HEK293 (cell line): ENCODE results near the gene PIP5KL1.

ENCODE experiments used
- CTCF ChIP-seq: fragments of 450-650 bp; formaldehyde crosslinking; IDR thresholded peaks from 2 replicates; pipeline ENCODE4 v1.5.1; 2016; ENCODE audit warnings: missing biosample characterization, missing genetic modification characterization
- ELK4 ChIP-seq: IDR thresholded peaks from 2 replicates; pipeline ENCODE4 v1.6.1; 2011; ENCODE audit warnings: mild to moderate bottlenecking, low read depth, low read length, borderline replicate concordance
- HIC1 ChIP-seq: fragments of 450-650 bp; formaldehyde crosslinking; IDR thresholded peaks from 2 replicates; pipeline ENCODE4 v1.5.1; 2016; ENCODE audit warnings: missing biosample characterization, missing genetic modification characterization
- IKZF3 ChIP-seq: fragments of 450-650 bp; IDR thresholded peaks from 2 replicates; pipeline ENCODE4 v1.5.0; 2018; ENCODE audit warnings: missing biosample characterization, mild to moderate bottlenecking, missing genetic modification characterization, moderate library complexity
- KLF16 ChIP-seq: fragments of 450-650 bp; formaldehyde crosslinking; IDR thresholded peaks from 2 replicates; pipeline ENCODE4 v1.5.1; 2017; ENCODE audit warnings: missing biosample characterization, missing genetic modification characterization
- KLF7 ChIP-seq: fragments of 450-650 bp; formaldehyde crosslinking; IDR thresholded peaks from 2 replicates; pipeline ENCODE4 v1.5.1; 2016; ENCODE audit warnings: missing biosample characterization, missing genetic modification characterization, borderline replicate concordance
- MZF1 ChIP-seq: fragments of 450-650 bp; formaldehyde crosslinking; IDR thresholded peaks from 2 replicates; pipeline ENCODE4 v1.5.1; 2017; ENCODE audit warnings: missing biosample characterization, missing genetic modification characterization, borderline replicate concordance
- PATZ1 ChIP-seq: fragments of 450-650 bp; formaldehyde crosslinking; IDR thresholded peaks from 2 replicates; pipeline ENCODE4 v1.5.1; 2016; ENCODE audit warnings: missing biosample characterization, missing genetic modification characterization
- PRDM10 ChIP-seq: fragments of 450-650 bp; formaldehyde crosslinking; IDR thresholded peaks from 2 replicates; pipeline ENCODE4 v1.5.1; 2016; ENCODE audit warnings: missing biosample characterization, missing genetic modification characterization
- SP7 ChIP-seq: fragments of 450-650 bp; formaldehyde crosslinking; IDR thresholded peaks from 2 replicates; pipeline ENCODE4 v1.5.1; 2016; ENCODE audit warnings: missing biosample characterization, missing genetic modification characterization
- ZBTB11 ChIP-seq: fragments of 450-650 bp; formaldehyde crosslinking; conservative IDR thresholded peaks from 2 replicates; pipeline ENCODE4 v1.5.1; 2016; ENCODE audit warnings: low read depth, missing biosample characterization, missing genetic modification characterization
- ZBTB48 ChIP-seq: fragments of 450-650 bp; formaldehyde crosslinking; IDR thresholded peaks from 2 replicates; pipeline ENCODE4 v1.5.1; 2016; ENCODE audit warnings: missing biosample characterization, missing genetic modification characterization
- ZFHX2 ChIP-seq: fragments of 450-650 bp; formaldehyde crosslinking; conservative IDR thresholded peaks from 2 replicates; pipeline ENCODE4 v1.5.1; 2016; ENCODE audit warnings: missing biosample characterization, missing genetic modification characterization
- ZNF146 ChIP-seq: fragments of 450-650 bp; formaldehyde crosslinking; IDR thresholded peaks from 2 replicates; pipeline ENCODE4 v1.5.1; 2016; ENCODE audit warnings: missing biosample characterization, missing genetic modification characterization
- ZNF16 ChIP-seq: fragments of 450-650 bp; formaldehyde crosslinking; IDR thresholded peaks from 2 replicates; pipeline ENCODE4 v1.5.1; 2016; ENCODE audit warnings: low read depth, missing biosample characterization, missing genetic modification characterization
- ZNF248 ChIP-seq: fragments of 450-650 bp; formaldehyde crosslinking; IDR thresholded peaks from 2 replicates; pipeline ENCODE4 v1.5.1; 2017; ENCODE audit warnings: missing biosample characterization, missing genetic modification characterization
- ZNF398 ChIP-seq: fragments of 450-650 bp; formaldehyde crosslinking; IDR thresholded peaks from 2 replicates; pipeline ENCODE4 v1.5.1; 2017; ENCODE audit warnings: missing biosample characterization, missing genetic modification characterization
- ZNF544 ChIP-seq: fragments of 450-650 bp; formaldehyde crosslinking; IDR thresholded peaks from 2 replicates; pipeline ENCODE4 v1.5.0; 2017; ENCODE audit warnings: missing biosample characterization, missing genetic modification characterization
- ZNF626 ChIP-seq: fragments of 450-650 bp; sonication (Bioruptor Pico); formaldehyde crosslinking; IDR thresholded peaks from 2 replicates; pipeline ENCODE4 v1.5.1; 2018; ENCODE audit warnings: missing biosample characterization, missing genetic modification characterization, inconsistent platforms
- ZNF629 ChIP-seq: fragments of 450-650 bp; formaldehyde crosslinking; IDR thresholded peaks from 2 replicates; pipeline ENCODE4 v1.5.1; 2017; ENCODE audit warnings: missing biosample characterization, missing genetic modification characterization
- ZNF670 ChIP-seq: fragments of 450-650 bp; formaldehyde crosslinking; IDR thresholded peaks from 2 replicates; pipeline ENCODE4 v1.5.1; 2016; ENCODE audit warnings: missing biosample characterization, missing genetic modification characterization, low read depth
- ZSCAN30 ChIP-seq: fragments of 450-650 bp; IDR thresholded peaks from 2 replicates; pipeline ENCODE4 v1.5.1; 2018; ENCODE audit warnings: missing biosample characterization, mild to moderate bottlenecking, missing genetic modification characterization, moderate library complexity

The PIP5KL1 gene

GRCh38 chr9:127942216-127943010 is 11.8 kb upstream of the PIP5KL1 start (continued):
- TF ChIP-seq SP7 (tag by site-specific recombination): no peak
- TF ChIP-seq ZNF626 (tag by site-specific recombination): no peak
- peak; percentile 27; the same call in 1 of the 2 replicates for TF ChIP-seq ZFHX2 (tag by site-specific recombination)
- no peak for TF ChIP-seq ZNF670
- TF ChIP-seq ZBTB48 (tag by site-specific recombination): no peak
- TF ChIP-seq ZNF398 (tag by site-specific recombination): no peak
- TF ChIP-seq ZBTB11 (tag by site-specific recombination): no peak
- TF ChIP-seq ZNF16 (tag by site-specific recombination): no peak
- TF ChIP-seq HIC1: peak; percentile 40; the same call in 1 of the 2 replicates
- no peak for TF ChIP-seq ZNF544
- TF ChIP-seq IKZF3: no peak
- TF ChIP-seq PRDM10 (tag by site-specific recombination): no peak
- peak; percentile 91 for TF ChIP-seq CTCF (tag by site-specific recombination)
- no peak for TF ChIP-seq ZSCAN30
- no peak for TF ChIP-seq KLF7 (tag by site-specific recombination)
- no peak for TF ChIP-seq ZNF629 (tag by site-specific recombination)
- no peak for TF ChIP-seq ELK4
- TF ChIP-seq ZNF146 (tag by site-specific recombination): no peak
- no peak for TF ChIP-seq ZNF248
- no peak for TF ChIP-seq MZF1 (tag by site-specific recombination)
- TF ChIP-seq KLF16 (tag by site-specific recombination): no peak
- TF ChIP-seq PATZ1 (tag by site-specific recombination): 0 out of 2 replicates have a peak, but pooled peaks have one; percentile 14
